Heart right ventricle (tissue), 16 donors: Measurements from ENCODE around the gene CENPT. TPM values are rescaled to one million over a fixed set of nuclear protein-coding genes. Genes with fewer than 3 reads are reported as not detected.
"Not testable (repeated sequence)": the region's sequence is repeated elsewhere in the genome, so short reads cannot be mapped to it uniquely, and the experiment has no call there.

Experiments
- ATAC-seq, 8 donors: fragments of 200-7000 bp; cut with Tn5 transposase; one replicate each; pipeline ENCODE4 v1.9.1; 2020; ENCODE audit warnings: mild to moderate bottlenecking in 8 of 8, moderate library complexity in 8 of 8, moderate number of reproducible peaks in 1 of 8
- DNase-seq, 2 donors: peaks; one replicate each; pipeline ENCODE4 v3.0.0-alpha.2; 2020
- H3K27ac ChIP-seq, 10 donors: fragments of 200-600 bp; sonication (generic) in 2 of 10; one replicate each; pipeline versions ENCODE4 v1.5.0 to v1.8.0; 2020 to 2022; ENCODE audit warnings: mild to moderate bottlenecking in 3 of 10
- H3K27me3 ChIP-seq, 7 donors: fragments of 200-600 bp; one replicate each; pipeline ENCODE4 v1.8.0; 2021 to 2022; ENCODE audit warnings: mild to moderate bottlenecking in 2 of 7
- H3K36me3 ChIP-seq, 9 donors: fragments of 200-600 bp; sonication (generic) in 1 of 9; one replicate each; pipeline versions ENCODE4 v1.5.0 to v1.8.0; 2020 to 2022; ENCODE audit warnings: mild to moderate bottlenecking in 2 of 9
- H3K4me1 ChIP-seq, 9 donors: fragments of 200-600 bp; sonication (generic) in 1 of 9; one replicate each; pipeline versions ENCODE4 v1.5.0 to v1.8.0; 2020 to 2022; ENCODE audit warnings: mild to moderate bottlenecking in 4 of 9
- H3K4me3 ChIP-seq, 10 donors: fragments of 200-600 bp; sonication (generic) in 2 of 10; one replicate each; pipeline versions ENCODE4 v1.5.0 to v1.8.0; 2020 to 2022; ENCODE audit warnings: mild to moderate bottlenecking in 7 of 10, moderate library complexity in 2 of 10
- H3K9me3 ChIP-seq, 11 donors: fragments of 200-600 bp in 10 of 11; sonication (generic) in 2 of 11; one replicate each; pipeline versions ENCODE4 v1.5.0 to v1.8.0; 2013 to 2022; ENCODE audit warnings: mild to moderate bottlenecking in 2 of 11, control low read depth in 1 of 11, moderate library complexity in 1 of 11
- CTCF ChIP-seq, 9 donors: fragments of 200-600 bp; sonication (generic) in 2 of 9; IDR thresholded peaks; one replicate each; pipeline versions ENCODE4 v1.5.0 to v1.8.0; 2021 to 2022; ENCODE audit warnings: antibody characterized with exemption in 9 of 9, mild to moderate bottlenecking in 5 of 9, moderate library complexity in 1 of 9
- WGBS, 2 donors: extraction: QIAGEN DNeasy Blood & Tissue Kit; methylation state at CpG; one replicate each; pipeline ENCODE4 v1.1.7; 2013; ENCODE audit warnings: inconsistent platforms in 1 of 2; 5-methylcytosine and 5-hydroxymethylcytosine counted together
- intact Hi-C, 10 donors: fragments of 100-400 bp; cut with DNase I; formaldehyde crosslinking; loops; one replicate each; pipeline versions ENCODE4 v1.11.1 to v1.14.2; 2022
- polyA plus RNA-seq, 2 donors: library from polyadenylated mRNA; stranded (reverse); fragments of 200-250 nt; gene quantifications; one replicate each; pipeline ENCODE4 v1.2.3, GENCODE V29; 2013
- total RNA-seq, 10 donors: library from RNA; stranded (reverse); fragmentation: NEBNext Ultra II Directional in 3 of 10; extraction: Animal tissue kit (Norgen Biotek cat#: 25700) in 3 of 10; gene quantifications; one replicate each; pipeline versions ENCODE4 v1.2.1 to v1.2.4, GENCODE V29; 2021 to 2023
- donor health status: Arrhythmogenic right ventricular cardiomyopathy.
- donor health status: ischemic (EF 13 %, LVEDD 7.1; RV severe dilation, severe dysfunction).
- donor health status: healthy with polysubstance abuse.
- donor health status: DM: no; HTN: yes; CAD: no.
- donor health status: DM: no; HTN: no; CAD: no.
- donor health status: ischemic (EF 25% LVEDD 6.9; RV normal size, moderate dysfunction).
- donor health status: ischemic (EF 25% LVEDD 5.7; RV mildly dilated, moderate dysfunction).
- donor health status: healthy.
- donor health status: DM: yes; HTN: yes; CAD: no.
- donor health status: Ischemic cardiomyopathy.
- donor health status: ischemic (EF 35%, LVEDD 5.7; RV mildly dilated, moderate dysfunction).
- donor health status: nonischemic (EF 11% LVEDD 7.7; RV severe dilation, severe dysfunction).
- donor health status: DM: yes; HTN: yes; CAD: no.
- donor health status: PGD.
- donor health status: ischemic (EF 29% LVEDD 5.4; RV normal size, mild dysfunction).
- donor health status: nonischemic (EF 23%, LVEDD 6.1; RV moderate dilation, normal function).

CENPT gene
- total and polyA plus RNA-seq, 12 donors: 16.1 to 63.3 (median 19.8) TPM

GRCh38 chr16:67869653-67870052 is 22.2 kb upstream of the CENPT start:
- WGBS, 2 donors: 82 to 85% methylated on average over 7 of the region's 7 CpGs
- H3K27ac ChIP-seq: no peak overlapping the region
- no peaks in the 10 kb centered on the region for H3K9me3 ChIP-seq
- H3K4me3 ChIP-seq: no peak overlapping the region
- ATAC-seq (no peak), DNase-seq (no peak)
- peaks cover 0 to 73% (median 52%) of the 10 kb centered on the region in 9 donors for H3K36me3 ChIP-seq
- peaks cover 12 to 27% (median 24%) of the 10 kb centered on the region in 9 donors for H3K4me1 ChIP-seq
- TF ChIP-seq CTCF (IDR thresholded peaks at IDR 0.05): no peak
- intact Hi-C loops: loop anchor here in 1 of 10 donors (2.0 kb wide), 1 partner anchor 55 kb away; no protein-coding TSS in a partner anchor
- no peaks in the 10 kb centered on the region for H3K27me3 ChIP-seq

- H3K27ac ChIP-seq: no peak overlapping the region
Measured at GRCh38 chr16:67868290-67868689, 20.8 kb upstream of the CENPT start.

GRCh38 chr16:67865318-67865717 is 17.8 kb upstream of the CENPT start:
- ATAC-seq (no peak), DNase-seq (no peak)
- Histone ChIP-seq H3K4me3 (no peak overlapping the region), H3K27ac (peak overlapping the region in 2 of 10 donors; percentile 26 to 92), H3K27me3 (no peaks in the 10 kb centered on the region), H3K4me1 (peaks cover 28 to 50% (median 45%) of the 10 kb centered on the region in 9 donors), H3K36me3 (peaks cover 0 to 71% (median 40%) of the 10 kb centered on the region in 9 donors), H3K9me3 (no peaks in the 10 kb centered on the region)
- WGBS, 2 donors: 90 to 94% methylated on average over 2 of the region's 2 CpGs
- intact Hi-C loops: no loop called here
- peak in 7 of 9 donors; percentile 11 to 52 (median 41) for TF ChIP-seq CTCF (IDR thresholded peaks at IDR 0.05)

More at GRCh38 chr16:67868290-67868689, 20.8 kb upstream of the CENPT start:
- Histone ChIP-seq H3K36me3 (peaks cover 0 to 73% (median 52%) of the 10 kb centered on the region in 9 donors), H3K27me3 (no peaks in the 10 kb centered on the region), H3K9me3 (no peaks in the 10 kb centered on the region), H3K4me3 (no peak overlapping the region), H3K4me1 (peaks cover 12 to 29% (median 24%) of the 10 kb centered on the region in 9 donors)
- no peak for DNase-seq
- intact Hi-C loops: no loop called here
- TF ChIP-seq CTCF (IDR thresholded peaks at IDR 0.05): no peak
- WGBS, 2 donors: 94 to 96% methylated on average over 6 of the region's 6 CpGs
- no peak for ATAC-seq

GRCh38 chr16:67864594-67864993 is 17.1 kb upstream of the CENPT start:
- no peak for DNase-seq
- Histone ChIP-seq H3K4me3 (no peak overlapping the region), H3K36me3 (peaks cover 0 to 67% (median 33%) of the 10 kb centered on the region in 9 donors), H3K9me3 (no peaks in the 10 kb centered on the region), H3K27ac (peak overlapping the region in 6 of 10 donors; percentile 87 to 92 (median 90)), H3K4me1 (peaks cover 28 to 56% (median 47%) of the 10 kb centered on the region in 9 donors), H3K27me3 (no peaks in the 10 kb centered on the region)
- ATAC-seq: no peak
- 86 to 89% methylated on average over 2 of the region's 2 CpGs for WGBS, 2 donors
- TF ChIP-seq CTCF (IDR thresholded peaks at IDR 0.05): no peak
- intact Hi-C loops: no loop called here

GRCh38 chr16:67864044-67864443 is 16.6 kb upstream of the CENPT start:
- Histone ChIP-seq H3K4me1 (peaks cover 28 to 57% (median 48%) of the 10 kb centered on the region in 9 donors), H3K27ac (peak overlapping the region; percentile 80 to 93 (median 90)), H3K36me3 (peaks cover 0 to 62% (median 32%) of the 10 kb centered on the region in 9 donors)
- ATAC-seq, H3K27me3 ChIP-seq, DNase-seq, H3K9me3 ChIP-seq, H3K4me3 ChIP-seq, intact Hi-C loops: not testable (repeated sequence)
- 94 to 98% methylated on average over 6 of the region's 6 CpGs for WGBS, 2 donors
